HepG2 (cell line): ENCODE measurements around the gene NSD1. TPM values are rescaled to one million over a fixed set of nuclear protein-coding genes. Genes with fewer than 3 reads are reported as not detected.

Experiments
- ATAC-seq: fragments of 200-7000 bp; cut with Tn5 transposase; 3 replicates; pipeline ENCODE4 v1.9.1; 2020; ENCODE audit warnings: mild to moderate bottlenecking, moderate library complexity
- BruUV-seq: library from RNA; stranded (reverse); fragments of 400-500 nt; replicated peaks from 2 replicates; lab custom pipeline; 2021; lab: Mats Ljungman, UMichigan
- CTCF ChIA-PET: fragments of 300-600 bp; formaldehyde crosslinking; extraction: SDS; loops from one replicate; lab custom pipeline; 2021; ENCODE audit warnings: low total read pairs, inconsistent platforms, low intra/inter-chr PET ratio; lab: Yijun Ruan, JAX
- POLR2A ChIA-PET: fragments of 350-600 bp; sonication (Branson Sonifier 250); formaldehyde crosslinking; loops from one replicate; lab custom pipeline; 2020; ENCODE audit warnings: antibody characterized with exemption, inconsistent platforms; lab: Yijun Ruan, JAX
- DNase-seq: peaks from one replicate; pipeline ENCODE4 v3.0.0-alpha.2; 2015; ENCODE audit warnings: low spot score
- FAIRE-seq: peaks from 3 replicates; lab custom pipeline; 2011; peaks lifted over from hg19 to GRCh38; lab: Jason Lieb, UNC
- H2AFZ ChIP-seq: one replicate; pipeline ENCODE4 v1.6.1; 2011; ENCODE audit warnings: low read length, inconsistent platforms
- H3K27ac ChIP-seq: fragments of 300-600 bp; 3 replicates; pipeline ENCODE4 v1.8.0; 2011; ENCODE audit warnings: mixed run types, mild to moderate bottlenecking, mixed read lengths, low read length, inconsistent platforms; ENCODE audit not compliant: insufficient read depth; ENCODE audit errors: extremely low read length
- H3K27me3 ChIP-seq, 2 experiments: fragments of 200-600 bp in 1 of 2; 2 replicates in 1 of 2; 3 replicates in 1 of 2; pipeline versions ENCODE4 v1.6.0 to v1.8.0; 2011; ENCODE audit warnings: low read length in 2 of 2, mild to moderate bottlenecking in 2 of 2, moderate library complexity in 2 of 2, inconsistent platforms in 1 of 2; ENCODE audit not compliant: insufficient read depth in 2 of 2, control insufficient read depth in 1 of 2
- H3K36me3 ChIP-seq, 2 experiments: fragments of 200-600 bp in 1 of 2; replicated peaks in 1 of 2; 2 replicates in 1 of 2; 3 replicates in 1 of 2; pipeline versions ENCODE4 v1.5.1 to v1.8.0; 2011; ENCODE audit warnings: low read length in 2 of 2, inconsistent platforms in 1 of 2; ENCODE audit not compliant: insufficient read depth in 2 of 2, control insufficient read depth in 1 of 2
- H3K4me1 ChIP-seq: 2 replicates; pipeline ENCODE4 v1.5.1; 2012; ENCODE audit warnings: low read length, inconsistent platforms; ENCODE audit not compliant: insufficient read depth
- H3K4me2 ChIP-seq: 2 replicates; pipeline ENCODE4 v1.6.0; 2011; ENCODE audit warnings: low read depth, low read length, inconsistent platforms
- H3K4me3 ChIP-seq, 3 experiments: fragments of 200-600 bp in 1 of 3; sonication (generic), shearing (Covaris generic) in 1 of 3; replicated peaks in 1 of 3; 2 replicates each; pipeline ENCODE4 v1.5.1; 2011 to 2016; ENCODE audit warnings: low read length in 3 of 3, inconsistent platforms in 2 of 3, low read depth in 2 of 3, mild to moderate bottlenecking in 2 of 3, control low read depth in 1 of 3, mixed read lengths in 1 of 3; ENCODE audit not compliant: insufficient read depth in 1 of 3
- H3K79me2 ChIP-seq: one replicate; pipeline ENCODE4 v1.6.1; 2011; ENCODE audit warnings: low read length, inconsistent platforms; ENCODE audit not compliant: insufficient read depth
- H3K9ac ChIP-seq: 2 replicates; pipeline ENCODE4 v1.6.0; 2011; ENCODE audit warnings: mild to moderate bottlenecking, low read depth, low read length, inconsistent platforms; ENCODE audit not compliant: insufficient read depth
- H3K9me3 ChIP-seq: 2 replicates; pipeline ENCODE4 v1.5.1; 2012; ENCODE audit warnings: mild to moderate bottlenecking, low read length
- H4K20me1 ChIP-seq: 2 replicates; pipeline ENCODE4 v1.6.0; 2011; ENCODE audit warnings: inconsistent platforms, mild to moderate bottlenecking, low read length, moderate library complexity; ENCODE audit not compliant: insufficient read depth
- ATF3 ChIP-seq: sonication (generic); formaldehyde crosslinking; IDR thresholded peaks from 2 replicates; pipeline ENCODE4 v1.4.0; 2020; ENCODE audit warnings: missing genetic modification reagents
- ATF5 ChIP-seq: sonication (generic); formaldehyde crosslinking; IDR thresholded peaks from 2 replicates; pipeline ENCODE4 v1.4.0; 2020; ENCODE audit warnings: mild to moderate bottlenecking, low read depth, missing genetic modification reagents
- GPBP1L1 ChIP-seq: sonication (generic); formaldehyde crosslinking; IDR thresholded peaks from 2 replicates; pipeline ENCODE4 v1.5.0; 2020; ENCODE audit warnings: mild to moderate bottlenecking, missing genetic modification reagents
- HMG20A ChIP-seq: IDR thresholded peaks from 2 replicates; pipeline ENCODE4 v1.6.1; 2016; ENCODE audit warnings: borderline replicate concordance
- HNRNPUL1 ChIP-seq: fragments of 200-400 bp; formaldehyde crosslinking; IDR thresholded peaks from 2 replicates; pipeline ENCODE4 v1.6.1; 2017; ENCODE audit warnings: low read depth, mild to moderate bottlenecking, low read length, moderate library complexity
- PRDM4 ChIP-seq: sonication (generic); formaldehyde crosslinking; IDR thresholded peaks from 2 replicates; pipeline ENCODE4 v1.9.0; 2021; ENCODE audit warnings: missing genetic modification reagents, borderline replicate concordance
- RFX1 ChIP-seq: fragments of 450-650 bp; IDR thresholded peaks from 2 replicates; pipeline ENCODE4 v1.6.1; 2017
- TGIF2 ChIP-seq: IDR thresholded peaks from 2 replicates; pipeline ENCODE4 v1.6.1; 2016; ENCODE audit warnings: control low read depth, missing compliant biosample characterization
- ZBTB42 ChIP-seq: sonication (generic); formaldehyde crosslinking; IDR thresholded peaks from 2 replicates; pipeline ENCODE4 v1.5.0; 2020; ENCODE audit warnings: mild to moderate bottlenecking, missing genetic modification reagents
- ZBTB43 ChIP-seq: sonication (generic); formaldehyde crosslinking; conservative IDR thresholded peaks from 2 replicates; pipeline ENCODE4 v1.4.0; 2020; ENCODE audit warnings: missing genetic modification reagents
- ZNF3 ChIP-seq: IDR thresholded peaks from 2 replicates; pipeline ENCODE4 v1.7.0; 2017; ENCODE audit warnings: inconsistent platforms
- ZUFSP ChIP-seq: sonication (generic); formaldehyde crosslinking; IDR thresholded peaks from 2 replicates; pipeline ENCODE4 v1.9.0; 2021; ENCODE audit warnings: missing genetic modification reagents, mild to moderate bottlenecking, borderline replicate concordance
- WGBS: methylation state at CpG from one replicate; pipeline ENCODE4 v1.1.6; 2017; ENCODE audit warnings: low lambda C conversion rate; 5-methylcytosine and 5-hydroxymethylcytosine counted together
- in situ Hi-C: cut with HindIII; loops from 2 replicates; pipeline ENCODE4 v1.10.0; 2017; ENCODE audit warnings: low pct_unique_long_range_greater_than_20kb; ENCODE audit not compliant: extremely low pct_ligation_motif_present
- intact Hi-C: fragments of 100-400 bp; cut with micrococcal nuclease; formaldehyde crosslinking; loops from one replicate; pipeline ENCODE4 v1.10.0; 2022; ENCODE audit not compliant: unreplicated experiment
- polyA plus RNA-seq, 8 experiments: library from polyadenylated mRNA; depleted of rRNA in 3 of 8; stranded (reverse) in 7 of 8; unstranded in 1 of 8; fragments of >200 nt; fragmentation: Illumina TruSeq in 4 of 8; extraction: Trizol in 4 of 8; gene quantifications; 2 replicates each; pipeline versions ENCODE4 v1.2.1 to v1.2.3, GENCODE V29; 2011 to 2016; ENCODE audit warnings: low read depth in 4 of 8, missing spikeins in 1 of 8, mixed read lengths in 1 of 8; ENCODE audit not compliant: insufficient read depth in 1 of 8
- total RNA-seq, 5 experiments: library from RNA; depleted of rRNA; stranded (reverse); fragments of >200 nt; fragmentation: Illumina TruSeq; extraction: Trizol; gene quantifications; 2 replicates each; pipeline ENCODE4 v1.2.3, GENCODE V29; 2016; ENCODE audit warnings: low read depth in 1 of 5

Gene NSD1
- total and polyA plus RNA-seq, 2 of the 13 experiments (the other 11 are each of a cell fraction or from before 2014, with no cell fraction given): 0.01 to 0.09 TPM

- in situ Hi-C loops: no loop called here
- no peak for FAIRE-seq
These were observed 127.4 kb downstream of the NSD1 start for GRCh38 chr5:177260961-177261360.

GRCh38 chr5:177261510-177261909, 127.9 kb downstream of the NSD1 start:
- no peaks in the 10 kb centered on the region for H3K79me2 ChIP-seq
- POLR2A ChIA-PET: no interaction called here
- no peak overlapping the region for H3K27ac ChIP-seq
- H3K9ac ChIP-seq: no peak overlapping the region
- intact Hi-C loops (no loop called here), in situ Hi-C loops (no loop called here)
- WGBS: 11% methylated on average over 1 of the region's 1 CpG
- no peaks in the 10 kb centered on the region for H3K9me3 ChIP-seq
- no peaks in the 10 kb centered on the region for H3K27me3 ChIP-seq
- no peaks in the 10 kb centered on the region for H4K20me1 ChIP-seq
- DNase-seq: no peak
- no peak for ATAC-seq
- no peak overlapping the region for H2AFZ ChIP-seq
- no peaks in the 10 kb centered on the region for H3K36me3 ChIP-seq
- peaks cover 8% of the 10 kb centered on the region; the same call in 1 of the 2 replicates for H3K4me1 ChIP-seq
- no peak for FAIRE-seq
- no TSS peak for BruUV-seq
- H3K4me2 ChIP-seq: no peak overlapping the region
- CTCF ChIA-PET: no interaction called here
- no peak overlapping the region for H3K4me3 ChIP-seq
- TF ChIP-seq GPBP1L1 (CRISPR knock-in tag): no peak
- no peak for TF ChIP-seq ATF3 (CRISPR knock-in tag)
- TF ChIP-seq ZUFSP (CRISPR knock-in tag): no peak
- no peak for TF ChIP-seq ZBTB43 (CRISPR knock-in tag)
- no peak for TF ChIP-seq ZNF3
- TF ChIP-seq RFX1: no peak
- no peak for TF ChIP-seq PRDM4

More at GRCh38 chr5:177260961-177261360, 127.4 kb downstream of the NSD1 start:
- no peak for DNase-seq
- CTCF ChIA-PET: no interaction called here
- H3K9ac ChIP-seq: no peak overlapping the region
- intact Hi-C loops: no loop called here
- no peaks in the 10 kb centered on the region; a peak in 1 of 5 replicates for H3K27me3 ChIP-seq
- no peak for TF ChIP-seq HMG20A
- TF ChIP-seq ATF5 (CRISPR knock-in tag): no peak
- TF ChIP-seq TGIF2 (CRISPR knock-in tag): no peak
- no peak for TF ChIP-seq HNRNPUL1
- TF ChIP-seq ZBTB42: no peak
- H3K4me3 ChIP-seq: no peak overlapping the region
- H3K9me3 ChIP-seq: no peaks in the 10 kb centered on the region
- H3K36me3 ChIP-seq: no peaks in the 10 kb centered on the region
- no peaks in the 10 kb centered on the region for H4K20me1 ChIP-seq
- no peak overlapping the region for H3K27ac ChIP-seq
- no peak for ATAC-seq
- no peaks in the 10 kb centered on the region for H3K79me2 ChIP-seq
- POLR2A ChIA-PET: no interaction called here
- H2AFZ ChIP-seq: no peak overlapping the region
- peaks cover 8% of the 10 kb centered on the region; the same call in 1 of the 2 replicates for H3K4me1 ChIP-seq
- H3K4me2 ChIP-seq: no peak overlapping the region
- WGBS: 47% methylated on average over 7 of the region's 7 CpGs
- no TSS peak for BruUV-seq
